IMR-90 (cell line): Measurements from ENCODE around the gene SPAG8. TPM values are rescaled to one million over a fixed set of nuclear protein-coding genes. Genes with fewer than 3 reads are reported as not detected.
A peak's percentile ranks its signal among the peaks of the same experiment; 100 is the strongest.

Experiments used
- ATAC-seq: fragments of 200-7000 bp; cut with Tn5 transposase; 2 replicates; pipeline ENCODE4 v1.9.1; 2020; ENCODE audit warnings: low read depth, mild to moderate bottlenecking, moderate library complexity
- BruUV-seq: library from RNA; stranded (reverse); fragments of 400-500 nt; replicated peaks from 2 replicates; lab custom pipeline; 2021; lab: Mats Ljungman, UMichigan
- CTCF ChIA-PET: fragments of 300-600 bp; formaldehyde crosslinking; extraction: SDS; loops from one replicate; lab custom pipeline; 2021; ENCODE audit warnings: antibody characterized with exemption; lab: Yijun Ruan, JAX
- POLR2A ChIA-PET: fragments of 300-600 bp; sonication (Branson Sonifier 250); formaldehyde crosslinking; loops from one replicate; lab custom pipeline; 2022; ENCODE audit warnings: antibody characterized with exemption; ENCODE audit not compliant: unreplicated experiment; lab: Charles Lee
- DNase-seq: peaks from one replicate; pipeline ENCODE4 v3.0.0; 2013
- H2AFZ ChIP-seq: replicated peaks from 2 replicates; pipeline ENCODE3; 2013; ENCODE audit warnings: low read length, mild to moderate bottlenecking; ENCODE audit not compliant: poor library complexity
- H2AK5ac ChIP-seq: 2 replicates; pipeline ENCODE4 v1.6.1; 2013; ENCODE audit warnings: low read depth, low read length, inconsistent platforms
- H2AK9ac ChIP-seq: replicated peaks from 2 replicates; pipeline ENCODE3; 2013; ENCODE audit warnings: mild to moderate bottlenecking, low read depth, low read length, moderate library complexity; ENCODE audit not compliant: poor library complexity
- H2BK120ac ChIP-seq: 2 replicates; pipeline ENCODE4 v1.6.1; 2013; ENCODE audit warnings: low read depth, low read length, inconsistent platforms
- H2BK15ac ChIP-seq: 3 replicates; pipeline ENCODE4 v1.6.1; 2013; ENCODE audit warnings: low read depth, low read length, inconsistent platforms
- H2BK20ac ChIP-seq: 2 replicates; pipeline ENCODE4 v1.6.1; 2013; ENCODE audit warnings: low read depth, mild to moderate bottlenecking, inconsistent platforms, low read length, moderate library complexity
- H2BK5ac ChIP-seq: 2 replicates; pipeline ENCODE4 v1.6.1; 2013; ENCODE audit warnings: mild to moderate bottlenecking, low read depth, low read length, inconsistent platforms; ENCODE audit not compliant: poor library complexity, severe bottlenecking
- H3K14ac ChIP-seq: replicated peaks from 2 replicates; pipeline ENCODE4 v1.6.1; 2013; ENCODE audit warnings: low read depth, low read length, inconsistent platforms
- H3K18ac ChIP-seq: 2 replicates; pipeline ENCODE4 v1.6.1; 2013; ENCODE audit warnings: low read depth, low read length, control low read depth
- H3K23ac ChIP-seq: 2 replicates; pipeline ENCODE4 v1.6.1; 2013; ENCODE audit warnings: low read depth, low read length, inconsistent platforms
- H3K27ac ChIP-seq: 2 replicates; pipeline ENCODE4 v1.5.1; 2013; ENCODE audit warnings: mild to moderate bottlenecking, control low read depth, low read length; ENCODE audit not compliant: insufficient read depth
- H3K27me3 ChIP-seq: 2 replicates; pipeline ENCODE4 v1.6.1; 2013; ENCODE audit warnings: low read length; ENCODE audit not compliant: control insufficient read depth, insufficient read depth
- H3K36me3 ChIP-seq: 2 replicates; pipeline ENCODE4 v1.6.1; 2013; ENCODE audit warnings: low read length, mixed read lengths; ENCODE audit not compliant: control insufficient read depth, insufficient read depth
- H3K4ac ChIP-seq: 2 replicates; pipeline ENCODE4 v1.6.1; 2013; ENCODE audit warnings: low read depth, low read length, inconsistent platforms
- H3K4me1 ChIP-seq: 2 replicates; pipeline ENCODE4 v1.6.1; 2013; ENCODE audit warnings: low read length, mixed read lengths; ENCODE audit not compliant: control insufficient read depth, insufficient read depth
- H3K4me2 ChIP-seq: 2 replicates; pipeline ENCODE4 v1.6.1; 2013; ENCODE audit warnings: low read depth, mild to moderate bottlenecking, control low read depth, low read length, moderate library complexity
- H3K4me3 ChIP-seq: 2 replicates; pipeline ENCODE4 v1.5.1; 2013; ENCODE audit warnings: low read depth, mild to moderate bottlenecking, control low read depth, low read length, moderate library complexity; ENCODE audit not compliant: insufficient read depth
- H3K56ac ChIP-seq: 2 replicates; pipeline ENCODE4 v1.6.1; 2013; ENCODE audit warnings: low read length, inconsistent platforms; ENCODE audit not compliant: insufficient read depth; ENCODE audit errors: extremely low read depth
- H3K79me1 ChIP-seq, 2 experiments: 2 replicates each; pipeline ENCODE4 v1.6.1; 2013; ENCODE audit warnings: low read length in 2 of 2, inconsistent platforms in 1 of 2, low read depth in 1 of 2
- H3K9ac ChIP-seq: 2 replicates; pipeline ENCODE4 v1.6.1; 2013; ENCODE audit warnings: low read depth, low read length, control low read depth
- H3K9me1 ChIP-seq: 2 replicates; pipeline ENCODE4 v1.6.1; 2013; ENCODE audit warnings: low read length, inconsistent platforms; ENCODE audit not compliant: insufficient read depth
- H3K9me3 ChIP-seq: 2 replicates; pipeline ENCODE4 v1.6.1; 2013; ENCODE audit warnings: low read length; ENCODE audit not compliant: control insufficient read depth, insufficient read depth
- H4K20me1 ChIP-seq: 2 replicates; pipeline ENCODE4 v1.6.1; 2013; ENCODE audit warnings: low read length, inconsistent platforms; ENCODE audit not compliant: insufficient read depth
- H4K5ac ChIP-seq: 2 replicates; pipeline ENCODE4 v1.6.1; 2013; ENCODE audit warnings: mild to moderate bottlenecking, low read depth, low read length, control low read depth
- H4K8ac ChIP-seq, 2 experiments: 2 replicates each; pipeline ENCODE4 v1.6.1; 2013; ENCODE audit warnings: low read depth in 2 of 2, low read length in 2 of 2, control low read depth in 1 of 2, inconsistent platforms in 1 of 2
- H4K91ac ChIP-seq: 2 replicates; pipeline ENCODE4 v1.6.1; 2013; ENCODE audit warnings: low read depth, low read length, inconsistent platforms; ENCODE audit not compliant: insufficient read depth
- BHLHE40 ChIP-seq: fragments of 150-350 bp; IDR thresholded peaks from 2 replicates; pipeline ENCODE4 v1.6.1; 2016; ENCODE audit warnings: mild to moderate bottlenecking, low read depth, low read length
- CTCF ChIP-seq: conservative IDR thresholded peaks from 2 replicates; pipeline ENCODE4 v1.5.1; 2012; ENCODE audit warnings: mild to moderate bottlenecking, low read depth, low read length, improper control_type of control experiment
- FOS ChIP-seq: fragments of 150-350 bp; IDR thresholded peaks from 2 replicates; pipeline ENCODE4 v1.6.1; 2016; ENCODE audit warnings: low read depth, low read length
- MAFK ChIP-seq: IDR thresholded peaks from 2 replicates; pipeline ENCODE4 v1.6.1; 2012; ENCODE audit warnings: low read depth, low read length, improper control_type of control experiment
- MAZ ChIP-seq: IDR thresholded peaks from 2 replicates; pipeline ENCODE4 v1.6.1; 2012; ENCODE audit warnings: low read depth, mild to moderate bottlenecking, low read length, improper control_type of control experiment, moderate library complexity, borderline replicate concordance
- NFE2L2 ChIP-seq: fragments of 150-350 bp; IDR thresholded peaks from 2 replicates; pipeline ENCODE4 v1.6.1; 2016; ENCODE audit warnings: low read depth, mild to moderate bottlenecking, low read length
- POLR2A ChIP-seq: IDR thresholded peaks from 2 replicates; pipeline ENCODE4 v1.6.1; 2012; ENCODE audit warnings: mild to moderate bottlenecking, low read depth, low read length
- RAD21 ChIP-seq: IDR thresholded peaks from 2 replicates; pipeline ENCODE4 v1.6.1; 2012; ENCODE audit warnings: low read length, improper control_type of control experiment
- RCOR1 ChIP-seq: IDR thresholded peaks from 2 replicates; pipeline ENCODE4 v1.6.1; 2012; ENCODE audit warnings: mild to moderate bottlenecking, low read length, improper control_type of control experiment; ENCODE audit not compliant: insufficient replicate concordance
- SMC3 ChIP-seq: fragments of 150-350 bp; IDR thresholded peaks from 2 replicates; pipeline ENCODE4 v1.6.1; 2016; ENCODE audit warnings: low read depth, mild to moderate bottlenecking, antibody characterized with exemption, low read length, moderate library complexity
- USF2 ChIP-seq: fragments of 150-350 bp; IDR thresholded peaks from 2 replicates; pipeline ENCODE4 v1.6.1; 2017; ENCODE audit warnings: mild to moderate bottlenecking, antibody characterized with exemption, low read length, low read depth
- WGBS, 2 experiments: methylation state at CpG; one replicate each; pipeline versions ENCODE4 v1.1.5 to v1.1.7; 2013; ENCODE audit warnings: missing lambda C conversion rate in 2 of 2; ENCODE audit not compliant: insufficient read length in 1 of 2; ENCODE audit errors: extremely low coverage in 2 of 2; 5-methylcytosine and 5-hydroxymethylcytosine counted together
- dilution Hi-C: fragments of 300-500 bp; cut with HindIII; formaldehyde crosslinking; loops from one replicate; pipeline ENCODE4 v1.14.3; 2018; ENCODE audit warnings: low sequenced_read_pairs; ENCODE audit not compliant: unreplicated experiment
- in situ Hi-C: fragments of 300-500 bp; cut with MboI; formaldehyde crosslinking; loops from 3 replicates; pipeline ENCODE4 v1.14.3; 2019; ENCODE audit warnings: low sequenced_read_pairs, inconsistent platforms, mixed read lengths
- intact Hi-C: fragments of 100-400 bp; cut with micrococcal nuclease; formaldehyde crosslinking; loops from 2 replicates; pipeline ENCODE4 v1.10.0; 2022
- polyA plus RNA-seq, 3 experiments: library from polyadenylated mRNA; depleted of rRNA; stranded (reverse); fragments of >200 nt; gene quantifications; 2 replicates each; pipeline ENCODE4 v1.2.3, GENCODE V29; 2012; ENCODE audit warnings: low replicate concordance in 1 of 3
- total RNA-seq: library from RNA; depleted of rRNA; stranded (reverse); fragments of >200 nt; gene quantifications from 2 replicates; pipeline ENCODE4 v1.2.3, GENCODE V29; 2012
- TF ChIP-seq, protein P1 (sequence below): fragments of 150-350 bp; IDR thresholded peaks from 2 replicates; pipeline ENCODE4 v1.6.1; 2016; ENCODE audit warnings: low read depth, mild to moderate bottlenecking, low read length, moderate library complexity, borderline replicate concordance

SPAG8 gene
- total and polyA plus RNA-seq, 2 of the 4 experiments (the other 2 are of a cell fraction), result 0.72 to 0.84 TPM

- Histone ChIP-seq H2BK15ac (no peak overlapping the region), H2BK120ac (no peak overlapping the region), H4K5ac (no peak overlapping the region), H3K23ac (no peak overlapping the region), H3K36me3 (peaks cover 9% of the 10 kb centered on the region), H4K8ac (no peak overlapping the region), H3K14ac (no peak overlapping the region), H3K4ac (peak overlapping the region; percentile 14; the same call in 1 of the 2 replicates), H3K27ac (no peak overlapping the region), H3K9ac (no peak overlapping the region), H4K91ac (no peak overlapping the region), H3K9me3 (no peaks in the 10 kb centered on the region), H2BK5ac (no peak overlapping the region), H2AFZ (no peak overlapping the region), H3K4me1 (peaks cover 18% of the 10 kb centered on the region), H2AK5ac (no peak overlapping the region), H3K9me1 (peaks cover 23% of the 10 kb centered on the region), H3K4me3 (no peak overlapping the region), H3K18ac (no peak overlapping the region), H3K79me1 (peaks cover 4 to 6% of the 10 kb centered on the region in 2 experiments; a peak in 1 of 4 replicates), H3K4me2 (no peak overlapping the region), H3K56ac (no peak overlapping the region), H2AK9ac (no peak overlapping the region), H2BK20ac (no peak overlapping the region), H4K20me1 (peaks cover 9% of the 10 kb centered on the region; the same call in 1 of the 2 replicates), H3K27me3 (no peaks in the 10 kb centered on the region)
- POLR2A ChIA-PET, result no interaction called here
- no peak for TF ChIP-seq FOS
- TF ChIP-seq SMC3, result no peak
- no peak for TF ChIP-seq MAZ
- no peak for TF ChIP-seq MAFK
- no peak for TF ChIP-seq BHLHE40
- TF ChIP-seq, protein P1, sequence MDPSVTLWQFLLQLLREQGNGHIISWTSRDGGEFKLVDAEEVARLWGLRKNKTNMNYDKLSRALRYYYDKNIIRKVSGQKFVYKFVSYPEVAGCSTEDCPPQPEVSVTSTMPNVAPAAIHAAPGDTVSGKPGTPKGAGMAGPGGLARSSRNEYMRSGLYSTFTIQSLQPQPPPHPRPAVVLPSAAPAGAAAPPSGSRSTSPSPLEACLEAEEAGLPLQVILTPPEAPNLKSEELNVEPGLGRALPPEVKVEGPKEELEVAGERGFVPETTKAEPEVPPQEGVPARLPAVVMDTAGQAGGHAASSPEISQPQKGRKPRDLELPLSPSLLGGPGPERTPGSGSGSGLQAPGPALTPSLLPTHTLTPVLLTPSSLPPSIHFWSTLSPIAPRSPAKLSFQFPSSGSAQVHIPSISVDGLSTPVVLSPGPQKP, result no peak
- no peak for TF ChIP-seq RCOR1
- no peak for TF ChIP-seq CTCF
- TF ChIP-seq USF2, result no peak
- no peak for TF ChIP-seq RAD21
- no peak for TF ChIP-seq NFE2L2
- TF ChIP-seq POLR2A, result no peak
- CTCF ChIA-PET, result no interaction called here
- dilution Hi-C loops, result no loop called here
- BruUV-seq, result no TSS peak
- DNase-seq (no peak), ATAC-seq (no peak)
- in situ Hi-C loops, result no loop called here
- WGBS, 2 experiments, result 80% methylated on average over 1 of the region's 3 CpGs; no CpG with 5 or more reads in 1 of the 2 experiments
- intact Hi-C loops, result no loop called here
Measured at GRCh38 chr9:35842795-35843194, 30.7 kb upstream of the SPAG8 start.
